Endothelial cell of umbilical vein (primary cell): ENCODE results near the gene TRABD. TPM values are rescaled to one million over a fixed set of nuclear protein-coding genes. Genes with fewer than 3 reads are reported as not detected.

ENCODE experiments used
- BruUV-seq: library from RNA; stranded (reverse); fragments of 400-500 nt; replicated peaks from 2 replicates; lab custom pipeline; 2021; lab: Mats Ljungman, UMichigan
- CTCF ChIA-PET: fragments of 300-600, 350-600 bp; sonication (Branson Sonifier 250); formaldehyde crosslinking; loops from one replicate; lab custom pipeline; 2021; ENCODE audit warnings: antibody characterized with exemption, inconsistent platforms; lab: Charles Lee
- POLR2A ChIA-PET: fragments of 300-600, 350-600 bp; sonication (Branson Sonifier 250); formaldehyde crosslinking; loops from one replicate; lab custom pipeline; 2021; ENCODE audit warnings: antibody characterized with exemption, inconsistent platforms; lab: Charles Lee
- DNase-seq: peaks from one replicate; pipeline ENCODE4 v3.0.0-alpha.2; 2011; ENCODE audit warnings: low read depth, low spot score
- FAIRE-seq: peaks from 2 replicates; lab custom pipeline; 2011; peaks lifted over from hg19 to GRCh38; lab: Jason Lieb, UNC
- H2AFZ ChIP-seq: 2 replicates; pipeline ENCODE4 v1.6.0; 2012; ENCODE audit warnings: low read depth, low read length, control low read depth, inconsistent platforms
- H3K27ac ChIP-seq: 2 replicates; pipeline ENCODE4 v1.5.1; 2011; ENCODE audit warnings: low read depth, mild to moderate bottlenecking, control low read depth, low read length, moderate library complexity; ENCODE audit not compliant: insufficient read depth
- H3K27me3 ChIP-seq, 2 experiments: 2 replicates each; pipeline versions ENCODE4 v1.6.0 to v1.6.1; 2011; ENCODE audit warnings: low read length in 2 of 2, mixed read lengths in 1 of 2; ENCODE audit not compliant: control insufficient read depth in 2 of 2, insufficient read depth in 2 of 2
- H3K36me3 ChIP-seq, 2 experiments: 2 replicates in 1 of 2; 3 replicates in 1 of 2; pipeline ENCODE4 v1.5.1; 2011; ENCODE audit warnings: low read length in 2 of 2, mild to moderate bottlenecking in 1 of 2, moderate library complexity in 1 of 2; ENCODE audit not compliant: control insufficient read depth in 2 of 2, insufficient read depth in 2 of 2; ENCODE audit errors: extremely low read depth in 1 of 2
- H3K4me1 ChIP-seq: 3 replicates; pipeline ENCODE4 v1.5.1; 2011; ENCODE audit warnings: mild to moderate bottlenecking, low read length; ENCODE audit not compliant: control insufficient read depth, insufficient read depth; ENCODE audit errors: extremely low read depth
- H3K4me2 ChIP-seq: 2 replicates; pipeline ENCODE4 v1.6.1; 2011; ENCODE audit warnings: low read length, control low read depth, mixed read lengths; ENCODE audit not compliant: insufficient read depth
- H3K4me3 ChIP-seq, 3 experiments: fragments of 200-600 bp in 1 of 3; sonication (generic), shearing (Covaris generic) in 1 of 3; replicated peaks in 1 of 3; 2 replicates each; pipeline ENCODE4 v1.5.1; 2011 to 2016; ENCODE audit warnings: control low read depth in 3 of 3, low read length in 3 of 3, mild to moderate bottlenecking in 2 of 3, inconsistent platforms in 1 of 3, low read depth in 1 of 3, moderate library complexity in 1 of 3; ENCODE audit not compliant: insufficient read depth in 1 of 3
- H3K79me2 ChIP-seq: 2 replicates; pipeline ENCODE4 v1.6.0; 2012; ENCODE audit warnings: low read length, inconsistent platforms; ENCODE audit not compliant: control insufficient read depth, insufficient read depth
- H3K9ac ChIP-seq: replicated peaks from 2 replicates; pipeline ENCODE3; 2011; ENCODE audit warnings: low read length, control low read depth; ENCODE audit not compliant: insufficient read depth; ENCODE audit errors: extremely low read depth
- H3K9me1 ChIP-seq: replicated peaks from 3 replicates; pipeline ENCODE4 v1.6.0; 2011; ENCODE audit warnings: mild to moderate bottlenecking, low read length; ENCODE audit not compliant: control insufficient read depth, insufficient read depth; ENCODE audit errors: extremely low read depth
- H3K9me3 ChIP-seq: replicated peaks from 2 replicates; pipeline ENCODE4 v1.5.1; 2012; ENCODE audit warnings: low read length, inconsistent platforms; ENCODE audit not compliant: control insufficient read depth, insufficient read depth
- H4K20me1 ChIP-seq: replicated peaks from 2 replicates; pipeline ENCODE3; 2011; ENCODE audit warnings: mild to moderate bottlenecking, low read length; ENCODE audit not compliant: control insufficient read depth, insufficient read depth; ENCODE audit errors: extremely low read depth
- CTCF ChIP-seq, 2 donors: IDR thresholded peaks; 1 replicate in 1 of 2; 2 replicates in 1 of 2; pipeline ENCODE4 v1.5.1; 2011; ENCODE audit warnings: low read length in 2 of 2, mild to moderate bottlenecking in 2 of 2, moderate library complexity in 2 of 2, control low read depth in 1 of 2, inconsistent platforms in 1 of 2, low read depth in 1 of 2; ENCODE audit not compliant: insufficient read depth in 1 of 2; ENCODE audit errors: extremely low read depth in 1 of 2
- EZH2 ChIP-seq: IDR thresholded peaks from 2 replicates; pipeline ENCODE4 v1.6.1; 2012; ENCODE audit warnings: borderline replicate concordance, low read depth, mild to moderate bottlenecking, moderate library complexity, low read length, inconsistent platforms; ENCODE audit not compliant: severe bottlenecking
- GATA2 ChIP-seq: IDR thresholded peaks from 2 replicates; pipeline ENCODE4 v1.7.0; 2011; ENCODE audit warnings: low read depth, mild to moderate bottlenecking, moderate library complexity, mixed read lengths, low read length; ENCODE audit not compliant: insufficient read length, insufficient read depth
- MAX ChIP-seq: IDR thresholded peaks from 2 replicates; pipeline ENCODE4 v1.6.1; 2011; ENCODE audit not compliant: insufficient read depth, insufficient read length
- POLR2AphosphoS5 ChIP-seq: IDR thresholded peaks from 2 replicates; pipeline ENCODE4 v1.6.1; 2012; ENCODE audit warnings: low read depth, mild to moderate bottlenecking, control low read depth, low read length, moderate library complexity; ENCODE audit not compliant: insufficient read depth
- dilution Hi-C: fragments of 300-500 bp; cut with MboI; formaldehyde crosslinking; loops from one replicate; pipeline ENCODE4 v1.15.0; 2019; ENCODE audit warnings: low sequenced_read_pairs; ENCODE audit not compliant: extremely low pct_ligation_motif_present
- intact Hi-C: fragments of 100-400 bp; cut with micrococcal nuclease; formaldehyde crosslinking; loops from one replicate; pipeline ENCODE4 v1.10.0; 2022
- polyA plus RNA-seq, 4 experiments: library from polyadenylated mRNA; depleted of rRNA in 3 of 4; stranded (reverse) in 3 of 4; unstranded in 1 of 4; fragments of >200 nt; gene quantifications; 2 replicates each; pipeline versions ENCODE4 v1.2.1 to v1.2.3, GENCODE V29; 2011 to 2012; ENCODE audit warnings: missing spikeins in 1 of 4
- total RNA-seq: library from RNA; stranded (reverse); gene quantifications from 2 replicates; pipeline ENCODE4 v1.2.3, GENCODE V29; 2021

Gene TRABD
- total and polyA plus RNA-seq, 2 donors (not counting 3 experiments of a cell fraction or from before 2014, with no cell fraction given), result 46.8 to 48.4 TPM

GRCh38 chr22:50219800-50220602, 34.3 kb downstream of the TRABD start:
- CTCF ChIA-PET, result no interaction called here
- no peak overlapping the region for H3K4me3 ChIP-seq
- H3K27ac ChIP-seq, result no peak overlapping the region
- TF ChIP-seq CTCF (IDR thresholded peaks at IDR 0.05; ENCODE audit: extremely low read depth in 1 of 2, insufficient read depth in 1 of 2, low read depth in 1 of 2, low read length in 2 of 2), result no peak
- TF ChIP-seq POLR2AphosphoS5, result no peak
- no peak for TF ChIP-seq GATA2
- no peak for TF ChIP-seq EZH2
- no peak for TF ChIP-seq MAX
- no peaks in the 10 kb centered on the region for H3K9me1 ChIP-seq
- no peaks in the 10 kb centered on the region for H3K9me3 ChIP-seq
- no peak overlapping the region for H3K4me2 ChIP-seq
- no peak for DNase-seq
- peaks cover 3% of the 10 kb centered on the region for H3K79me2 ChIP-seq
- no peak overlapping the region for H2AFZ ChIP-seq
- FAIRE-seq, result no peak
- no TSS peak for BruUV-seq
- POLR2A ChIA-PET, result no interaction called here
- intact Hi-C loops (no loop called here), dilution Hi-C loops (no loop called here)
- H3K27me3 ChIP-seq, result no peaks in the 10 kb centered on the region
- H4K20me1 ChIP-seq, result no peaks in the 10 kb centered on the region
- no peak overlapping the region for H3K9ac ChIP-seq
- peaks cover 23 to 67% of the 10 kb centered on the region in 2 experiments for H3K36me3 ChIP-seq
- H3K4me1 ChIP-seq, result no peaks in the 10 kb centered on the region
